ENCODE results near the gene STIP1.
"Not testable (repeated sequence)": the region's sequence is repeated elsewhere in the genome, so short reads cannot be mapped to it uniquely, and the experiment has no call there.

STIP1 gene

DNA sequence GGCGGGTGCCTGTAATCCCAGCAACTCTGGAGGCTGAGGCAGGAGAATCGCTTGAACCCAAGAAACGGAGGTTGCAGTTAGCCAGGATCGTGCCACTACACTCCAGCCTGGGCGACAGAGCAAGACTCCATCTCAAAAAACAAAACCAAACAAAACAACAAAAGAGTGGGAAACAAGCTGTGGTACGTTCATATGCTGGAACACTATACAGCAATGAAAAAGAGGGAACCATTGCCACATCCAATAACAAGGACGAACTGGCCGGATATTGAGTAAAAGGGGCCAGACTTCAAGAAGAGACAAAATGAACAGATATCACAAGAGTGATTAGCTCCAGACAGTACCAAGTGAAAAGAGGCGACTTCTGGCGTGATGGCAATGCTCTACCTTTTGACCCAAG is 24.9 kb upstream of the STIP1 start:
- no peak for DNase-seq

DNA sequence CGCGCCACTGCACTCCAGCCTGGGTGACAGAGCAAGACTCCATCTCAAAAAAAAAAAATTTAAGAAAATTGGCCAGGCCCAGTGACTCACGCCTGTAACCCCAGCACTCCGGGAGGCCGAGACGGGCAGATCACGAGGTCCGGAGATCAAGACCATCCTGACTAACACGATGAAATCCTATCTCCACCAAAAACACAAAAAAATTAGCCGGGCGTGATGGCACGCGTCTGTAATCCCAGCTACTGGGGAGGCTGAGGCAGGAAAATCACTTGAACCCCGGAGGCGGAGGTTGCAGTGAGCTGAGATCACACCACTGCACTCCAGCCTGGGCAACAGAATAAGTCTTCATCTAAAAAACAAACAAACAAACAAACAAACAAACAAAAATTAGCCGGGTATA is 23.2 kb upstream of the STIP1 start:
- DNase-seq = not testable (repeated sequence)

DNA sequence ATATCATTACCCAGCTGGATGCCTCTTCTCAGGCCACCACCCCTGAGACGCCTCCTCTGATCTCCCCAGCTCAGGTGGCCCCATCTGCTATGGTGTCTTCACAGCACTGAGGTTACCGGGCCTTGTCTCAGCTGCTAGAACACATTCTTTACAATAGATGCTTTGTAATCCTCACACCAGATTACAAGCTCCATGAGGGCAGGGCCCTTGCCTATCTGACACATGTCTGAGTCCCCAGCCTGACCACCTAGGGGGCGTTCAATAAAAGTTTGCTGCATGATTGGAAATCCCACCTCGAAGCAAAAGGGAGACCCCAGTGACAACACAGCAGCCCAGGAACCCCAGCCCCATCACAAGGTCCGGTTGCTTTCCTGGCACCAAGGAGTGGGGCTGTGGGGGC is 22.0 kb upstream of the STIP1 start:
- no peak for DNase-seq

DNA sequence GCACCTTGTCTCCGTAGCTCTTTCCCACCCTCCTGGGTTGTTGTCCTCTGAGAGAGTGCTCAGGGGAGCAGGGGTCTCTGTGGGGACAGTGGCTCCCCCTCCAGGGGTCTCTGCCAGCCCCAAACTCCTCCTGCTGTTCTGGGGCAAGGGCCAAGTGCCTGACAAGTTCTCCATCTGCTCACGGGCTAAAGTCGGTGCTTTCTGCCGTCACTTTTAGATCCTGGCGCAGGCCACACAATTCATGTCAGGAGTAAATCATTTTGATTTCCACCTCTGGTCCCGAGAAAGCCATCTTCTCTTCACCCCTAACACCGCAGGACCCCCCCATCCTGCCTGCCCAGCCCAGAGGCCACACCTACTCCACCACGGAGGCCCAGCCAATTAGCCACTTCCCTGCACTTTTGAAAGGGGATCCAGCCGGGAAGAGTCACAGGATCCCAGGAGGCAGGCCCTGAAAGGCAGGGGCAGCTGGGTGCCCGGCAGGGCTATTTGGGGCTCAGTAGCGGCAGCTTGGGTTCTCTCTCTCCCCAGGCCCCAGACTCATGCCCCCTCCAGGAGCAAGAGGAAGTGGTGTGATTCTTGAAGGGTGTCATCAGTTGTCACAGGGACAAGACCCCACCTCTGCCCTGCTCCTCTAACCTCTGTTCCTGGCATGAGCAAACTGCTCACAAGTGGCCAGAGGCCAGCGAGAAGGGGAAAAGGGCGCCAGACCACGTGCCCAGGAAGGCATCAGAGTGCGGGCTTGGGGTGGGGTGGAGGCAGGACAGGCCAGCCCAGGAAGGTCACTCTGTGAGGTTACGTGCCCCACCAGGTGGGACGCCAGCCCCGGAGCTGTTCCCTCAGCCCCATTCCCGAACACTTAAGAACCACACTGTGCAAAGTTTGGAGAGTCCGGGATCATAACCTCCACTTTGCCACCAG is 21.3 kb upstream of the STIP1 start:
- DNase-seq = no peak

DNA sequence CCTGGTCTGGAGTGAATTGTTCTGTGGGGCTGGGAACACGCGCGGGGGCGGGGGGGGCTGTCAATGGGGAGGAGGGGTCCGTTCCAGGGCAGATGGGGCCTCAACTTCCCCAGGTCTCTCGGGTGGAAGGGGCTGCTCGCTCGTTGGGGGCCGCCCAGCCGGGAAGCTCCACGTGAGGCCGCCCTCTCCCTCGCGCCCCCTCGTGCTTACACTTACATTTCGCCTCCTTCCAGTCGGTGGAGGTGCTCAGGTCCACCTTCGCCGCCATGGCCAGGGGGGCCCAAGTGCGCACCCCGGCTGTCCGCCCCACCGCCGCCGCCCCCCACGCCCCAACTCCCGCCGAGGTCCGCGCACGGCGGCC is 20.5 kb upstream of the STIP1 start:
- DNase-seq = no peak

DNA sequence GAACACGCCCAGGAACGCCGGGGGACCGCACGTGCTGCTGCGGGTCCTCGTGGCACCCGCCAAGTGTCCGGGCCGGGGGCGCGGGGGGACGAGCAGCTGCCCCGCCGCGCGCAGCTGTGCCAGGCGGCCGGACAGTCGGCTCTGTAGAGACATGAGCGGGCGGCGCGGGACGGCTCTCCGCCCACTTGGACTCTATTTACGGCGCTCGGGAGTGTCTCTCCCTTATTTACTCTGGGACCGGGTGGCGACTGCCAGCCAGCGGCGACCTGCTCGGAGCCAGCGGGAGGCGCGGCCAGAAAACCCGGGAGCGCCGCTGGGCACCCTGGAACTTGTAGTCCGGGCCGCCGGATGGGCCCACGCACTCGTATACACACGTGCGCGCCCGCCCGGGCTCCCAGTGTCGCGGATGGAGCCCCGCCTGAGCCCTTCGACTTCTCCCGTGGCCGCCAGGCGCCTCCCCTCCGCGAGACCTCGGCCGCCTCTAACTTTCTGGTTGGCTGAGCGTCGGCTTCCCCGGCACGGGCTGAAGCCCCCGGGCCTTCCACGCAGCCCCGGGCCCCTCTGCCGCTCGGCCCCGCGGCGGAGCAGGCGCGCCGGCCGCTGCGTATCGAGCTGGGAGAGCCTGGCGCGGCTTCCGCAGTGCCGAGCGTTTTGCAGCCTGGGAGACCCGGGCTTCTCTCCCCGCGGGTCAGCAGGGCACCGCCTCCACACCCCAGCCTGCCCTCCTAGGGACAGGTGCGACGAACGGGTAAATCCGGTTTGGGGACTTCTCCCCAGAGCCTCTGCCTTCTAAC is 19.9 kb upstream of the STIP1 start, which contains the start of gene MACROD1:
MACROD1 (minus strand) TSS at position 272 of the 794 bp plus-strand sequence; CDS start at position 153, 119 bp downstream.
- DNase-seq = peak; percentile 85

DNA sequence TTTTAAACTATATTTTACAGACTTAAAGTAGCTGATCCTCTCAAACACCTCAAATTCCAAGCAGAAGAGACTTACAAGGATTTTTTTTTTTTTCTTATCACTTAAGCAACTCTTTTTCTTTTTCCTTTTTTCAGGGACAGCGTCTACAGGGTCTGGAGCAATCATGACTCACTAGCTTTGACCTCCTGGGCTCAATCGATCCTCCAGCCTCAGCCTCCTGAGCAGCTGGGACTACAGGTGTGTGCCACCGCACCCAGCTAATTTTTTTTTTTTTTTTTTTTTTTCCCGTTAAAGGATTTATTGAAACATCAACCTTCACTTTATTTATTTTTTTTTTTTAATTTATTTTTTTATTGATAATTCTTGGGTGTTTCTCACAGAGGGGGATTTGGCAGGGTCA is 15.6 kb upstream of the STIP1 start:
- no peak for DNase-seq

DNA sequence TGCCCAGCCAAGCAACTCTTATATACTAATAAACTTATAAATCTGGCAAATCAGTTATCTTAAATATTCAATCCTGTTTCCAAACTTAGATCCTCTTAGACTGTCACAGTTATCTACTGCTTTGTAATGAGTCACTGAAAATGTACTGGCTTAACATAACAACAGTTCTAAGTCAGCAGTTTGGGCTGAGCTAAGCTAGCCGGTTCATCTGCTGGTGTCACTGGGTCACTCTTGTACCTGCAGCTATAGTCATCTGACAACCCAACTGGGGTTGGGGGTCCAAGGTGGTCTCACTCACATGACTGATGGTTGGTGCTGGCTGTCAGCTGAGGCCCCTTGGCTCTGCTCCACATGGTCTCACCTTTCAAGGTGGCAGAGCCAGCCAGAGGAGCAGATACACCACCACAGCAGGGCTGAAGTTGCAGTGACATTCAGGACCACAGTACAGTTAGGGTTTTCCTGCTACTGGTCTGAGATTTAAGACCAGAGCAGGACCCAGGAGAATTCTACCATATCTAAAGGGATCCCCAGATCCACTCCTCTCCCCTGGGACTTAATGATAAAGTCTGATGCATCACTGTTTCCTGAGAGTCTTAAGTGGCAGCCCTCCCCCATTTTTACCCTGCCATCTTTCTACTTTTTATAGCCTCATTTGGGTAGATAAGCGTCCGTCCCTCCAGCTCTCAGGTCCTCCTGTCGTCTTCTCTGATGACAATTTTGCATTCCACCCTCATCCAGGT is 12.2 kb upstream of the STIP1 start:
- no peak for DNase-seq

DNA sequence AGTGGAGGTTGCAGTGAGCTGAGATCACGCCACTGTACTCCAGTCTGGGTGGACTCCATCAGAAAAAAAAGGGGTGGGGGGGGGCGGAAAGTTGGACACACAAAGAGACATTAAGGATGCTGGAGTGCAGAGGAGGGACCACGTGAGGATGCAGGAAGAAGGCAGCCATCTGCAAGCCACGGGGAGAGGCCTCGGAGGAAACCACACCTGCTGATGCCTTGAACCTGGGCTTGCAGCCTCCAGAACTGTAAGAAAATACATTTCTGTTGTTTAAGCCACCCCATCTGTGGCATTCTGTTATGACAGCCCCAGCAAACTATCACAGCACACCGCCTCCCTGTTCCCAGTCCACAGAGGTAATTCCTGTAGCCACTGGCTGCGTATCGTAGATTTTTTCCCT is 9.2 kb upstream of the STIP1 start:
- DNase-seq = no peak

DNA sequence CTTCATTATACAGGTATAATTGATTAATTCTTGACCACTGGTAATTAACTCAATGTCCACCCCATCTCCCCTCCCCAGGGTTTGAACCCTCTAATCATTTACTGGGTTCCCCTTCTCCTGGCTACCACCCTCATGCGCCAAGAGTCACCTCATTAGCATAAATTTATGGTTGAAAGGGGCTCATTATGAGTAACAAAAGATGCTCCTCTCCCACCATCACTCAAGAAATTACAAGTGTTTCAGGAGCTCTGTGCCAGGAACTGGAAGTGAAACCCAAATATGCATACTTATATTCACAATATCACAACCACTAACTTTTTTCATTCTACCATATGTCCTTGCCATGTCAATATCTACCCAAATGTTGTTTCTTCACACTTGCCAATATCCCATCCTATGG is 7.8 kb upstream of the STIP1 start:
- DNase-seq = no peak

DNA sequence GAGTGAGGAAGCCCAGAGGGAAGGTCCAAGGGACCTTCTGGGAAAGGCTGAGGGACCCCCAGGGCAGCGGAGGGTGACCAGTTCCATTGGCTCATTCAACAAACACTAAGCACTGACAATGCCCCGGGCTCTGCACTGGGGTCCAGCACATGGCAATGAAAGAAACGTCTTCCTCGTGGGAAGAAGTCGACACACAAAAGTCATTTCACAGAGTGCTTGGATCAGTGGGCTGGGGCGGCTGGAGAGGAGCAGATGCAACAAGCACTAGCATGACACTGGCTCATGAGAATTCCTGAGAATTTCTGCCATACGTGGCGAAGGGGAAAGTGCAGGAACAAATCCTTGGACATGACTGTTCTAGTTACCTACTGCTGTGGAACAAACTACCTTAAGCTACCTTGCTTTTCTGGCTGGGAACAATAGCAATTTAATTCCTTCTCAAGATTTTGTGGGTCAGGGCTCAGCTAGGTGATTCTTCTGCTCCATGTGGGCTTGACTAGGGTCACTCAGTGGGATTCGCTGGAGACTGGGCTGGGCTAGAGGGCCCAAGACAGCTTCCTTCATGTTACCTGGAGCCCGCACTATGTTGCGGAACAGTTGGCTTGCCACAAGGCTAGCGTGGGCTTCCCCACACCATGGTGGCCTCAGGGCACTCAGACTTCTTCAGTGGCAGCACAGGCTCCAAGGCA is 6.9 kb upstream of the STIP1 start:
- no peak for DNase-seq

DNA sequence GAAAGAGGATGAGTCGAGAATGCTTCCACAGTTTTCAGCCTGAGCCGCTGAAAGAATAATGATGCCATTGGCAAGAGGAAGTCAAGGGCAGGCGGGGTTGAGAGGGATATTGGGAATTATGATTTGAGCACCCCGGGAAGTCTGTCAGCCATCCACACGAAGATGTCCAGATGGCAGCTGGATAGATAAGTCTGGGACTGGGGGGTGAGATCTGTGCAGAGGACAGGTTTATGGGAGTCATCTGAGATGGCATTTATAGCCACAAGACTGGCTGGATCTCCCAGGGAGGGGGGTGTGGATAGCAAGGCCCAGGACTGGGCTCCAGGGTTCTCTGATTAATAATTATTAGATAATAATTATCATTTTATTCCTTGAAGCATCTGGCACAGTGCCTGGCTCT is 5.1 kb upstream of the STIP1 start:
- no peak for DNase-seq

DNA sequence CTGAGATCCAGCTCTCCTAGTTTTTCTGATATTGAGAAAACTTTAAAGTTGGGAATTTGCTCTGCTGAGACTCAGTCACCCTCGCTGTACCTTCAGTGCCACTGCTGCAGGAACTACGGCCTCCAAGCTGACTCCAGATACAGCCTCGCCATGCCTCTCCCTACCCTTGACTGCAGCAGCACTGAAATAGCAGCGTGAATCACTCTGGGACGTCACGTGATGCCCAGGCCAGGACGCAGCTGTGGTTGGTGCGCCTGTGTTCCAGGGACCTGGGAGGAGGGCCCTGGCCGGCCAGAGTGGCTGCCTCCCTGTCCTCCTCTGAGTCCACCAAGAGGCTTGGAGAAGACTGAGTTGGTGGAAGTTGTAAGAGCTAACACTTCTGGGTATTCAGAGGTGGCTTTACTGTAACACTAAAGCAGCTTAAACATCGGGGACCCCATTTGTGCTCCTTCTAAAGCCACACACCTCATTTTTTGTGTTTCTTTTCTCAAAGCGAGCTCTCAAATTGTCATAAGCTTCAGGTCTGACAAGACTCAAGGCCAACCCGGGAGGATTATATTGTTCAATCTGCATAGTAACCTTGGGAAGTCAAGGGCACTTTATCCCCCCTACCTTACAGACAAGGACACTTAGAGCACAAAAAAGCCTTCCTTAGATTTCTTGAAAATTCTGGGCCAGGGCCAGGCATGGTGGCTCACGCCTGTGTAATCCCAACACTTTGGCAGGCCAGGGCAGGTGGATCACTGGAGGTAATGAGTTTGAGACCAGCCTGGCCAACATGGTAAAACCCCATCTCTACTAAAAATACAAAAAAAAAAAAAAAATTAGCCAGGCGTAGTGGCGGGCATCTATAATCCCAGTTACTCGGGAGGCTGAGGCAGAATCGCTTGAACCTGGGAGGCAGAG is 4.2 kb upstream of the STIP1 start:
- DNase-seq = peak; percentile 65

DNA sequence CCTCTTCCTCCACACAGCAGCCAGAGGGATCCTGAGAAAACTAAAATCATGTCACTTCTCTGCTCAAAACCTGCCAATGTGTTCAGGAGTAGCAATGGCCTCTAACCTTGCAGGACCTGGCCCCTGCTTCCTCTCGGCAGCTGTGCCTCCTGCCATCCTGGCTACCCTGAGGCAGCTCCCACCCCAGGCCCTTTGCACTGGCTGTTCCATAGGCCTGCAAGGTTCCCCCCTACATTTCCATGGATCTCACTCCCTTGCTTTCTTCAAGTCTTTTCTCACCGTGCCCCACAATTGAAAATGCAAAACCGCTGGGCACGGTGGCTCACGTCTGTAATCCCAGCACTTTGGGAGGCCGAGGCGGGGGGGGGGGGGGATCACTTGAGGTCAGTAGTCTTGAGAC is 2.1 kb upstream of the STIP1 start:
- DNase-seq = no peak

DNA sequence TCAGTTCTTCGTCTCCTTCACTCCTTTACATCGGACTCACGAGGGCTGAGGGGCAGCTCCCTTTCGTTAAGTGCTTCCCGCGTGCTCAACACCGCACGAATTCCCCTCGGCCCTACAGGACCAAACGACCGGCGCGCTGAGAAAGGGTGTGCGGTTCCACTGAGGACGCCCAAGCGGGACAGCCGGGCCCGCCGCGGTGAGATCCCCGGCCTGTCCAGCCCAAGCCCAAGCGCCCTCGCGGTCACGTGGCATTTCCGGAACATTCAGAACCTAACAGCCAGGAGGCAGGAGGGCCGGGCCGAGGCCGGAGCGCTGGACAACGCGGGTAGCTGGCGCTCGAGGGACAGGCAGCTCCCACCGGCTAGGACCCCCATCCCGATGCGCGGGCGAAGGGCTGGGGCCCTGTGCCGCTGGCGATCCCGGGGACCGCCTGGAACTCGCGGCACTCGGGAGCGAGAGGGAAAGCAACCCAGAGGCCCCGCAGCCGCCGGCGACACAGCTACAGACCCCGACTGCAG is 737 bp upstream of the STIP1 start:
- peak; percentile 67 for DNase-seq

DNA sequence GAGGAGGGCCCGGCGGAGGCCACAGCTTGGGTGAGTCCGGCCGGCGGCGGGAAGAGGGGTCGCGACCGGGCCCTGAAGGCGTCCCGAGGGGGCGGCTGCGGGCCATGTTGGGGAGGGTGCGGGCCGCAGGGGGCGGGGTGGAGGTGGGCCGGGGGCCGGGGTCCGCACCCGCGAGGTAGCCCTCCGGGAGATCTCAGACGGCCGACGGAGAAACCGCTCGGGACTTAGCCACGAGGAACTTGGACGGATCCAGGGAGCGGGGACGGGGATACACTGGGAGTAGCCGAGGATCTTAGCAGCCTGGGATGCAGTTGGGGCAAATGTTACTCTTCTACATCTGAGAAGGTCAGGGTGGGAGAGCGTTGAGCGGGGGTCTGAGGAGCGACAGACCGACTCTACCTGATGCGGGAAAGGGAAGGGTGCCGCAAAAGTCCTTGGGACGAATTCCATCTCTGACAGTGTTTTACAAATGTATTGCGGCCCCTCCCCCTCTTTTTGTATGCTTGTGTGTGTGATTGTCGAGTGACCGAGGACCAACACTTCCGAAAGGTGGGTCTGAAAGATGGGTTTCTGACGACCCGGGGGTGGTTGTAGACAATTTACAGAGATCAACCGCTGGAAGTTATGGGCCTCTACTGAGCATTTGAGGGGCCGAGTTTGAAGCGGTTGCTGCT is 658 bp downstream of the STIP1 start:
- no peak for DNase-seq

DNA sequence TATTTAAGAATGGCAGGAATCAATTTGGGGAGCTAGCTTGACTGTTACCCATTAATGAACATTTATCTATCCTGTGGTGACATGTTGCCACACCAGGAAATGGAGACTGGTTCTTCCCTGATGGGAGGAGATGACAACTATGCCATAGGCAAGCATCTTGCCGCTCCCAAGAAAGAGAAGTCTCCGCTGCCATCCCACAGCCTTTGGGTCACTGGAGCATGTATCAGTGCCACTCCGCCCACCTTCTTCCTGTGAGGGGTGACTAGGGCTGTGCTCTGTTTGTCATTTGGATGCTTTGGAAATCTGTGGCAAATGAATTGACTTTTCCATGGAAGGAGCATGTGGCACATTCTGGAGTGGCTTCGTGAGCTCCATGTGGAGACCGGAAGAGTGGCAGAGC is 6.5 kb downstream of the STIP1 start:
- DNase-seq = no peak

DNA sequence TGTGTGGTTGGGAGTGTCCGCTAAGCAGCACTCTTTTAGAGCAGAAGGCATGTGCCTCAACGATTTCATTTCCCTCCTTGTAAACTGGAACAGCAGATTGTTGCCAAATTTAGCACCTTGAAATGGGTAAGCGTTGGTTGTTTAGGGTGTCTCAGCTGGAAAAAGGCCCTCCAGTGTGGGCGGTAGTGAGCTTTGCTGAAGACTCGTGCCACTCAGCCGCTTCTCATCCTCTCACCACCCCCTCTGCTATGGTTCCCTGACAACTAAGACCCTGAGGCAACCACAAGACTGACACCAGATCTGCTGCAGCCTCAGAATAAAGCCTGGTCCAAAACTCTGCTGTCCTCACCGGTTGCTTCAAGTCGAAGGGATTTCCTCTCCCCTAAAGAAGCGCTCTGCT is 10.7 kb downstream of the STIP1 start:
- DNase-seq = no peak

DNA sequence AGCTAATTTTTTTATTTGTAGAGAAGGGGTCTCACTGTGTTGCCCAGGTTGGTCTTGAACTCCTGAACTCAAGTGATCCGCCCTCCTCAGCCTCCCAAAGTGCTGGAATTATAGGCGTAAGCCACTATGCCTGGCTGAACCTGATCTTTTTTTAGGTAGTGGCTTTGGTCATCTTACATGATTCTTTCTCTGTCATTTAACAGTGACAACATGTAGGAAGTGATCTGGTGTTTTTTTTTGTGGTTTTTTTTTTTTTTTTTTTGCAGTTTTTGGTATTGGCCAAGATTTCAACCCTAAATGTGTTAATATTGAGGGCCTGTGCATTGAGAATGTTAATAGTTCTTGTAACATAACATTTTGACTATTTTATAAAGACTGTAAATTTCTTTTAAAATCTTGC is 12.5 kb downstream of the STIP1 start:
- no peak for DNase-seq

DNA sequence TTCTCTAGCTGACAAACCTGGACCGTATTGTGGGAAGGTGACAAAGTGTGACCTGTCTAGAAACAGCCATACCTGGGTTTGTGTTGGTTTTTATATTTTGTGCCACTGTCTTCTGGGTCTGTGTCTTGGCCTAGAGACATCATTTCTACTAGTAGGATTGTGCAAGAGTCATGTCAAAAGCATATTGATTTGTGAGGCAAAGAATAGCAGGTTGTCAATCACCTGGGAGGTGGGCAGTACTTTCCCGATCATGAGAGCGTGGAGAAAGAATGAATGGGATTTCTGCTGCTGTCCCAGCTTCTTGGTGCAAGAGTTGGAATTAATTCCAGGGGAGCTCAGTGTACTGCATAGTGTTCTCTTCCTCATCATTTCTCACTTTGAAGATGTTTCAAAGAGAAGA is 15.6 kb downstream of the STIP1 start:
- DNase-seq = no peak

DNA sequence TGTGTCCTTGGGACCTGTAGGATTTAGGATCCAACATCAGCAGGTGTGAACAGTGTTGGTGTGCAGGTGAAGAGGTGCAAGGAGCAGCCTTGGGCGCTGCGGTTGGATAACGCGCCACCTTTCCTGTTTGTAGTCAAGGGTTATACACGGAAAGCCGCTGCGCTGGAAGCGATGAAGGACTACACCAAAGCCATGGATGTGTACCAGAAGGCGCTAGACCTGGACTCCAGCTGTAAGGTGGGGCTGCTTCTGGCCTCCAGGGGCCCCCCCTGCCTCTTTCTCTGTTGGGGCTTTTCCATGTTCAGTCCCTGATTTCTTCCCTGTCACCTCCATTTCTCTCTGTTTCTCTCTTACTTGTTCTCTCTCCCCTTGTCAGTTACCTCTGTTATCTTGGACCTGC is 17.0 kb downstream of the STIP1 start:
- DNase-seq = no peak
